ENCODE measurements around the gene MECR.

The MECR gene

GRCh38 chr1:29256979-29257804 lies 26.5 kb upstream of the MECR start:
- in situ Hi-C loops (cut with HindIII; ENCODE audit: low sequenced_read_pairs) = loop anchor here (25.0 kb wide), 1 partner anchor 130 kb away; no protein-coding TSS in a partner anchor

GRCh38 chr1:29256394-29256793 lies 25.7 kb upstream of the MECR start:
- in situ Hi-C loops (cut with HindIII; ENCODE audit: low sequenced_read_pairs) = loop anchor here (25.0 kb wide), 1 partner anchor 131 kb away; no protein-coding TSS in a partner anchor

GRCh38 chr1:29255134-29255666 lies 24.5 kb upstream of the MECR start:
- in situ Hi-C loops (cut with HindIII; ENCODE audit: low sequenced_read_pairs) = loop anchor here (25.0 kb wide), 1 partner anchor 132 kb away; no protein-coding TSS in a partner anchor

GRCh38 chr1:29254346-29254745 lies 23.6 kb upstream of the MECR start:
- in situ Hi-C loops (cut with HindIII; ENCODE audit: low sequenced_read_pairs) = loop anchor here (25.0 kb wide), 1 partner anchor 133 kb away; no protein-coding TSS in a partner anchor

GRCh38 chr1:29253180-29253579 lies 22.4 kb upstream of the MECR start:
- in situ Hi-C loops (cut with HindIII; ENCODE audit: low sequenced_read_pairs) = loop anchor here (25.0 kb wide), 1 partner anchor 134 kb away; no protein-coding TSS in a partner anchor

- in situ Hi-C loops (cut with HindIII; ENCODE audit: low sequenced_read_pairs) = loop anchor here (25.0 kb wide), 1 partner anchor 136 kb away; no protein-coding TSS in a partner anchor
Observed at GRCh38 chr1:29251164-29252124, 20.7 kb upstream of the MECR start.

GRCh38 chr1:29249951-29250581 lies 19.3 kb upstream of the MECR start:
- in situ Hi-C loops (cut with HindIII; ENCODE audit: low sequenced_read_pairs) = loop anchor here (10.0 to 25.0 kb wide), 4 partner anchors 137 to 1437 kb away; no protein-coding TSS in a partner anchor

GRCh38 chr1:29249170-29249691 lies 18.5 kb upstream of the MECR start:
- in situ Hi-C loops (cut with HindIII; ENCODE audit: low sequenced_read_pairs) = loop anchor here (10.0 to 25.0 kb wide), 3 partner anchors 456 to 1438 kb away; no protein-coding TSS in a partner anchor

GRCh38 chr1:29248409-29248808 lies 17.7 kb upstream of the MECR start:
- in situ Hi-C loops (cut with HindIII; ENCODE audit: low sequenced_read_pairs) = loop anchor here (10.0 to 25.0 kb wide), 3 partner anchors 456 to 1439 kb away; no protein-coding TSS in a partner anchor

GRCh38 chr1:29247571-29248273 lies 17.0 kb upstream of the MECR start:
- in situ Hi-C loops (cut with HindIII; ENCODE audit: low sequenced_read_pairs) = loop anchor here (10.0 to 25.0 kb wide), 3 partner anchors 457 to 1440 kb away; no protein-coding TSS in a partner anchor

- in situ Hi-C loops (cut with HindIII; ENCODE audit: low sequenced_read_pairs) = loop anchor here (10.0 to 25.0 kb wide), 3 partner anchors 458 to 1440 kb away; no protein-coding TSS in a partner anchor
Observed at GRCh38 chr1:29247044-29247443, 16.3 kb upstream of the MECR start.

- in situ Hi-C loops (cut with HindIII; ENCODE audit: low sequenced_read_pairs) = loop anchor here (10.0 to 25.0 kb wide), 3 partner anchors 459 to 1441 kb away; no protein-coding TSS in a partner anchor
Observed at GRCh38 chr1:29245876-29246275, 15.1 kb upstream of the MECR start.

- in situ Hi-C loops (cut with HindIII; ENCODE audit: low sequenced_read_pairs) = loop anchor here (10.0 to 25.0 kb wide), 3 partner anchors 460 to 1442 kb away; no protein-coding TSS in a partner anchor
Observed at GRCh38 chr1:29245261-29245660, 14.5 kb upstream of the MECR start.

GRCh38 chr1:29243871-29244200 lies 13.1 kb upstream of the MECR start:
- in situ Hi-C loops (cut with HindIII; ENCODE audit: low sequenced_read_pairs) = loop anchor here (10.0 to 25.0 kb wide), 3 partner anchors 461 to 1443 kb away; no protein-coding TSS in a partner anchor

GRCh38 chr1:29243023-29243870 lies 12.5 kb upstream of the MECR start:
- in situ Hi-C loops (cut with HindIII; ENCODE audit: low sequenced_read_pairs) = loop anchor here (10.0 to 25.0 kb wide), 3 partner anchors 462 to 1444 kb away; no protein-coding TSS in a partner anchor

GRCh38 chr1:29240986-29241385 lies 10.3 kb upstream of the MECR start:
- in situ Hi-C loops (cut with HindIII; ENCODE audit: low sequenced_read_pairs) = loop anchor here (10.0 to 25.0 kb wide), 3 partner anchors 464 to 1446 kb away; no protein-coding TSS in a partner anchor

GRCh38 chr1:29240400-29240837 lies 9.7 kb upstream of the MECR start:
- in situ Hi-C loops (cut with HindIII; ENCODE audit: low sequenced_read_pairs) = loop anchor here (10.0 to 25.0 kb wide), 3 partner anchors 464 to 1447 kb away; no protein-coding TSS in a partner anchor

- in situ Hi-C loops (cut with HindIII; ENCODE audit: low sequenced_read_pairs) = loop anchor here (25.0 kb wide), 2 partner anchors 848 to 1448 kb away; no protein-coding TSS in a partner anchor
Observed at GRCh38 chr1:29239142-29239541, 8.4 kb upstream of the MECR start.
